ENCODE measurements around the gene BICDL2. TPM values are rescaled to one million over a fixed set of nuclear protein-coding genes. Genes with fewer than 3 reads are reported as not detected.

The BICDL2 gene
- total and polyA plus RNA-seq, 9 of the 15 experiments (the other 6 are each of a cell fraction or from before 2014, with no cell fraction given): 0.09 to 0.28 (median 0.09) TPM; not detected in 6

- TF ChIP-seq, protein P1, sequence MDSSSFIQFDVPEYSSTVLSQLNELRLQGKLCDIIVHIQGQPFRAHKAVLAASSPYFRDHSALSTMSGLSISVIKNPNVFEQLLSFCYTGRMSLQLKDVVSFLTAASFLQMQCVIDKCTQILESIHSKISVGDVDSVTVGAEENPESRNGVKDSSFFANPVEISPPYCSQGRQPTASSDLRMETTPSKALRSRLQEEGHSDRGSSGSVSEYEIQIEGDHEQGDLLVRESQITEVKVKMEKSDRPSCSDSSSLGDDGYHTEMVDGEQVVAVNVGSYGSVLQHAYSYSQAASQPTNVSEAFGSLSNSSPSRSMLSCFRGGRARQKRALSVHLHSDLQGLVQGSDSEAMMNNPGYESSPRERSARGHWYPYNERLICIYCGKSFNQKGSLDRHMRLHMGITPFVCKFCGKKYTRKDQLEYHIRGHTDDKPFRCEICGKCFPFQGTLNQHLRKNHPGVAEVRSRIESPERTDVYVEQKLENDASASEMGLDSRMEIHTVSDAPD (CRISPR knock-in tag; IDR thresholded peaks at IDR 0.05): no peak
- TF ChIP-seq ZBTB5 (IDR thresholded peaks at IDR 0.05) (no peak), ATF7 (IDR thresholded peaks at IDR 0.05) (no peak), NFATC3 (IDR thresholded peaks at IDR 0.05) (no peak), TEAD4 (IDR thresholded peaks at IDR 0.05; ENCODE audit: low read length) (no peak), TEAD4 (CRISPR knock-in tag; IDR thresholded peaks at IDR 0.05; ENCODE audit: borderline replicate concordance) (no peak), ELK3 (CRISPR knock-in tag; IDR thresholded peaks at IDR 0.05) (no peak), TRIM24 (IDR thresholded peaks at IDR 0.05) (no peak), MLX (CRISPR knock-in tag; conservative IDR thresholded peaks at IDR 0.05) (no peak), UBTF (IDR thresholded peaks at IDR 0.05; ENCODE audit: borderline replicate concordance in 1 of 2, low read depth in 2 of 2, low read length in 2 of 2) (0 out of 4 replicates have a peak, but pooled peaks of 1 of the 2 experiments have one; percentile 21), SRF (CRISPR knock-in tag; IDR thresholded peaks at IDR 0.05) (no peak), CBFB (CRISPR knock-in tag; IDR thresholded peaks at IDR 0.05) (no peak), ZNF76 (CRISPR knock-in tag; IDR thresholded peaks at IDR 0.05; ENCODE audit: borderline replicate concordance) (no peak), CHD2 (IDR thresholded peaks at IDR 0.05; ENCODE audit: low read depth, low read length) (no peak), ZNF41 (CRISPR knock-in tag; conservative IDR thresholded peaks at IDR 0.05) (no peak), TOE1 (IDR thresholded peaks at IDR 0.05; ENCODE audit: borderline replicate concordance) (no peak), TOE1 (CRISPR knock-in tag; IDR thresholded peaks at IDR 0.05; ENCODE audit: borderline replicate concordance, low read depth) (no peak), ZNF23 (CRISPR knock-in tag; IDR thresholded peaks at IDR 0.05) (no peak), HNRNPL (IDR thresholded peaks at IDR 0.05; ENCODE audit: low read depth, low read length) (no peak), STAG1 (CRISPR knock-in tag; IDR thresholded peaks at IDR 0.05; ENCODE audit: borderline replicate concordance) (no peak)
These were observed 57.0 kb downstream of the BICDL2 start (continued) for GRCh38 chr16:2979669-2980226.

Measured in K562 (cell line).